ENCODE measurements around the gene SLC22A12.

SLC22A12 gene

GRCh38 chr11:64571410-64572091 is 19.5 kb upstream of the SLC22A12 start:
- CTCF ChIA-PET = no interaction called here
- TF ChIP-seq CTCF (IDR thresholded peaks at IDR 0.05; ENCODE audit: control extremely low read depth, extremely low read depth, low read depth, missing control alignments) = no peak
- POLR2A ChIA-PET = no interaction called here
- no peak for DNase-seq (ENCODE audit: extremely low spot score)

- ChIA-PET CTCF (no interaction called here), POLR2A (no interaction called here)
- no peak for TF ChIP-seq CTCF (IDR thresholded peaks at IDR 0.05; ENCODE audit: control extremely low read depth, extremely low read depth, low read depth, missing control alignments)
- DNase-seq (ENCODE audit: extremely low spot score) = no peak
These were observed 18.9 kb upstream of the SLC22A12 start for GRCh38 chr11:64572143-64572542.

- TF ChIP-seq CTCF (IDR thresholded peaks at IDR 0.05; ENCODE audit: control extremely low read depth, extremely low read depth, low read depth, missing control alignments) = no peak
- no peak for DNase-seq (ENCODE audit: extremely low spot score)
- ChIA-PET CTCF (no interaction called here), POLR2A (no interaction called here)
These were observed 13.8 kb upstream of the SLC22A12 start for GRCh38 chr11:64577202-64577601.

GRCh38 chr11:64580412-64580811 is 10.6 kb upstream of the SLC22A12 start:
- ChIA-PET CTCF (no interaction called here), POLR2A (no interaction called here)
- TF ChIP-seq CTCF (IDR thresholded peaks at IDR 0.05; ENCODE audit: control extremely low read depth, extremely low read depth, low read depth, missing control alignments) = no peak

GRCh38 chr11:64581057-64581523 is 9.9 kb upstream of the SLC22A12 start:
- ChIA-PET CTCF (no interaction called here), POLR2A (no interaction called here)
- DNase-seq (ENCODE audit: extremely low spot score) = no peak
- TF ChIP-seq CTCF (IDR thresholded peaks at IDR 0.05; ENCODE audit: control extremely low read depth, extremely low read depth, low read depth, missing control alignments) = no peak

More at GRCh38 chr11:64580412-64580811, 10.6 kb upstream of the SLC22A12 start:
- no peak for DNase-seq (ENCODE audit: extremely low spot score)

- DNase-seq (ENCODE audit: extremely low spot score) = no peak
- no peak for TF ChIP-seq CTCF (IDR thresholded peaks at IDR 0.05; ENCODE audit: control extremely low read depth, extremely low read depth, low read depth, missing control alignments)
- POLR2A ChIA-PET = no interaction called here
- CTCF ChIA-PET = no interaction called here
These were observed 8.1 kb upstream of the SLC22A12 start for GRCh38 chr11:64582885-64583284.
